ENCODE measurements around the gene TJP3.

GRCh38 chr19:3782330-3782729 is 74.1 kb downstream of the TJP3 start:
- TF ChIP-seq CTCF (IDR thresholded peaks at IDR 0.05) (no peak), POLR2AphosphoS5 (IDR thresholded peaks at IDR 0.05) (no peak), POLR2A (IDR thresholded peaks at IDR 0.05) (no peak)
